Upper lobe of left lung (tissue), 6 donors: ENCODE data around the gene TMCC1. TPM values are rescaled to one million over a fixed set of nuclear protein-coding genes. Genes with fewer than 3 reads are reported as not detected.

Experiments
- ATAC-seq, 2 donors: fragments of 200-7000 bp; cut with Tn5 transposase; one replicate each; pipeline ENCODE4 v1.9.1; 2022; ENCODE audit warnings: mild to moderate bottlenecking in 2 of 2, moderate library complexity in 2 of 2; ENCODE audit not compliant: low FRiP score in 2 of 2
- DNase-seq, 2 donors: peaks; one replicate each; pipeline ENCODE4 v3.0.0-alpha.2; 2019 to 2020
- H3K27ac ChIP-seq, 4 donors: fragments of 200-600 bp; sonication (generic); one replicate each; pipeline ENCODE4 v1.5.1; 2016 to 2019
- H3K27me3 ChIP-seq, 4 donors: fragments of 200-600 bp; sonication (generic); one replicate each; pipeline ENCODE4 v1.5.1; 2017 to 2019
- H3K36me3 ChIP-seq, 4 donors: fragments of 200-600 bp; sonication (generic); one replicate each; pipeline ENCODE4 v1.5.1; 2016 to 2019
- H3K4me1 ChIP-seq, 4 donors: fragments of 200-600 bp; sonication (generic); one replicate each; pipeline ENCODE4 v1.5.1; 2018 to 2019
- H3K4me3 ChIP-seq, 4 donors: fragments of 200-600 bp; sonication (generic); one replicate each; pipeline ENCODE4 v1.5.1; 2017 to 2019; ENCODE audit warnings: mild to moderate bottlenecking in 2 of 4, moderate library complexity in 1 of 4
- H3K9me3 ChIP-seq, 4 donors: fragments of 200-600 bp; sonication (generic); one replicate each; pipeline ENCODE4 v1.5.1; 2018 to 2019
- EP300 ChIP-seq, 4 donors: sonication (generic); formaldehyde crosslinking; IDR thresholded peaks; one replicate each; pipeline ENCODE4 v1.5.1; 2017; ENCODE audit warnings: antibody characterized with exemption in 4 of 4, control low read depth in 2 of 4
- POLR2A ChIP-seq, 4 donors: fragments of 450-650 bp; IDR thresholded peaks; one replicate each; pipeline ENCODE4 v1.5.1; 2016 to 2017; ENCODE audit warnings: antibody characterized with exemption in 4 of 4, mild to moderate bottlenecking in 2 of 4
- POLR2AphosphoS5 ChIP-seq, 2 donors: sonication (generic); formaldehyde crosslinking; IDR thresholded peaks; one replicate each; pipeline ENCODE4 v1.5.1; 2017; ENCODE audit warnings: antibody characterized with exemption in 2 of 2
- WGBS, 2 donors: methylation state at CpG; one replicate each; pipeline ENCODE4 v1.1.5; 2017 to 2018; 5-methylcytosine and 5-hydroxymethylcytosine counted together
- total RNA-seq, 6 donors: library from RNA; depleted of rRNA in 4 of 6; stranded (reverse); fragments of >200 nt in 4 of 6; gene quantifications; one replicate each; pipeline versions ENCODE4 v1.1.0 to v1.2.1, GENCODE V29; 2016 to 2021
- TF ChIP-seq, protein P1 (sequence below), 6 experiments: fragments of 450-650 bp in 4 of 6; fragments of 200-600 bp in 2 of 6; sonication (generic) in 2 of 6; IDR thresholded peaks; one replicate each; pipeline ENCODE4 v1.5.1; 2016 to 2019; ENCODE audit warnings: antibody characterized with exemption in 6 of 6
- donor health status: DM: no; HTN: no; CAD: no; lungs with moderate emphysema.
- donor health status: DM: no; HTN: yes; CAD: no; lungs with severe emphysema.

Gene TMCC1
- total RNA-seq, 6 donors from 2014 or later: 16.9 to 39.2 (median 27.9) TPM

DNA sequence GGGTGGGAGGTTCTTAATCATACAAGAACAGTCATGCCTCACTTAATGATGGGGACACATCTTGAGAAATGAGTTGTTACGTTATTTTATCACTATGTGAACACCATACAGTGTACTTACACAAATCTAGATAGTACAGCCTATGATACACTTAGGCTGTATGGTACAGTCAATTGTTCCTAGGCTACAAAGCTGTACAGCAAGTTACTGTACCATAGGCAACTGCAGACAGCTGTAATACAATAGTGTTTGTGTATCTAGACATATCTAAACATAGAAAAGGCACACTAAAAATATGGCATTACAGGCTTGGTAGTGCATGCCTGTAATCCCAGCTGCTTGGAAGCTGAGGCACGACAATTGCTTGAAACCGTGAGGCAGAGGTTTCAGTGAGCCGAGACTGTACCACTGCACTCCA is 231.3 kb downstream of the TMCC1 start:
- no peaks in the 10 kb centered on the region for H3K9me3 ChIP-seq
- no peak overlapping the region for H3K4me3 ChIP-seq
- TF ChIP-seq, protein P1, sequence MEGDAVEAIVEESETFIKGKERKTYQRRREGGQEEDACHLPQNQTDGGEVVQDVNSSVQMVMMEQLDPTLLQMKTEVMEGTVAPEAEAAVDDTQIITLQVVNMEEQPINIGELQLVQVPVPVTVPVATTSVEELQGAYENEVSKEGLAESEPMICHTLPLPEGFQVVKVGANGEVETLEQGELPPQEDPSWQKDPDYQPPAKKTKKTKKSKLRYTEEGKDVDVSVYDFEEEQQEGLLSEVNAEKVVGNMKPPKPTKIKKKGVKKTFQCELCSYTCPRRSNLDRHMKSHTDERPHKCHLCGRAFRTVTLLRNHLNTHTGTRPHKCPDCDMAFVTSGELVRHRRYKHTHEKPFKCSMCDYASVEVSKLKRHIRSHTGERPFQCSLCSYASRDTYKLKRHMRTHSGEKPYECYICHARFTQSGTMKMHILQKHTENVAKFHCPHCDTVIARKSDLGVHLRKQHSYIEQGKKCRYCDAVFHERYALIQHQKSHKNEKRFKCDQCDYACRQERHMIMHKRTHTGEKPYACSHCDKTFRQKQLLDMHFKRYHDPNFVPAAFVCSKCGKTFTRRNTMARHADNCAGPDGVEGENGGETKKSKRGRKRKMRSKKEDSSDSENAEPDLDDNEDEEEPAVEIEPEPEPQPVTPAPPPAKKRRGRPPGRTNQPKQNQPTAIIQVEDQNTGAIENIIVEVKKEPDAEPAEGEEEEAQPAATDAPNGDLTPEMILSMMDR (IDR thresholded peaks at IDR 0.05): no peak
- no peak for TF ChIP-seq POLR2A (IDR thresholded peaks at IDR 0.05)
- TF ChIP-seq POLR2AphosphoS5 (IDR thresholded peaks at IDR 0.05): no peak
- TF ChIP-seq EP300 (IDR thresholded peaks at IDR 0.05): no peak
- ATAC-seq (no peak), DNase-seq (no peak)
- no peak overlapping the region for H3K27ac ChIP-seq
- H3K4me1 ChIP-seq: peaks cover 7 to 38% (median 18%) of the 10 kb centered on the region in 4 donors
- WGBS, 2 donors: 81 to 94% methylated on average over 4 of the region's 4 CpGs
- no peaks in the 10 kb centered on the region for H3K36me3 ChIP-seq
- H3K27me3 ChIP-seq: no peaks in the 10 kb centered on the region

DNA sequence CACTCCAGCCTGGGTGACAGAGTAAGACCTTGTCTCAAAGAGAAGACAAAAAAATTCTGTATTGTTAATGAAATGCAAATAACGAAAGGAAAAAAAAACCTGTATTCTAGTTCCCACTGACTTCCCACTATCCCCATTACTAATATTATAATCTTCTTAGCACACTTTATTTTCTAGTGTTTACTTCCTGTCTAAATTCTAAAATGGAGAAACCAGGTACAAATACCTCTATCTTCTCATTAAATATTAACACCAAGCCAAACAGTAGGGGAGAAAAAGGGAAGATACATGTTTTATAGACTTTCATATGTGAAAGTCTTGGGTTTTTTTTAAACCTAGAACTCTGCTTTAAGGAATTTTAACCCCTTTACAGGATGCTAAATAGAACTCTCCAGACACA is 231.7 kb downstream of the TMCC1 start:
- no peak overlapping the region for H3K27ac ChIP-seq
- H3K9me3 ChIP-seq: no peaks in the 10 kb centered on the region
- no peaks in the 10 kb centered on the region for H3K36me3 ChIP-seq
- H3K27me3 ChIP-seq: no peaks in the 10 kb centered on the region
- H3K4me1 ChIP-seq: peaks cover 10 to 41% (median 19%) of the 10 kb centered on the region in 4 donors
- ATAC-seq: no peak
- no peak for TF ChIP-seq EP300 (IDR thresholded peaks at IDR 0.05)
- TF ChIP-seq POLR2AphosphoS5 (IDR thresholded peaks at IDR 0.05): no peak
- TF ChIP-seq, protein P1 (IDR thresholded peaks at IDR 0.05): no peak
- TF ChIP-seq POLR2A (IDR thresholded peaks at IDR 0.05): no peak
- no peak overlapping the region for H3K4me3 ChIP-seq
- no peak for DNase-seq
- 86 to 87% methylated on average over 1 of the region's 1 CpG for WGBS, 2 donors

DNA sequence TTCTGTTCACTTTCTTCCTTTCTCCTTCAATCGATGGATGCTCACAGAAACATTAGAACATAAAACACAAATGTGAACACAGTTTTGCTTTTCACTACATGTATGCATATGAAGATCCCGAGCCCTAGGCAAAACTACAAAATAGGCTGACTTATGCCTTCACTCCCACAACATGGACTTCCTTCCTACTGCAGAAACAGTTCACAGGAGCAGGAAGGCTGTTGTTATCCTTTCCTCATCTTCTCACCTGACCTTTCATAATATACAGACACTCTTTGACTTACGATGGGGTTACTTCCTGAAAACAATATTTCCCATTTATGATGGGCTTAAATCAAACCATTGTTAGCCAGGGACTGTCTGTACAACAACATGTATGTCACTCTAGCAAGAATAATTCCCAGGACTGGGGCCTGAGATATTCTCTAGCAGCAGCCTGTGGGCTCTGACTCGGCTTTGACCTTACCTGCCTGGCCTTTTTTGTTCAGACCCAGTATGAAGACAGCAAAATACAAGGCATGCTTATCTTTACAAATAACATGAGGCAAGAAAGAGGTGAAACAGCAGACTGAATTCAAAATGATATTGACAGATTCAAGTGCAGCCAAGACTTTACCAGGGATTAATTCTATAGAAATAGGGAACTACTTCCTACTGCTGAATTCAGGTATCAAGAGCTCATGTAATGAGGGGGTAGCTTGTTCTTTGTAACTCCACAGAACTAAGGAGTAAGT is 235.2 kb downstream of the TMCC1 start:
- Histone ChIP-seq H3K4me3 (no peak overlapping the region), H3K36me3 (peaks cover 0 to 9% (median 0%) of the 10 kb centered on the region in 4 donors), H3K27ac (peak overlapping the region in 1 of 4 donors; percentile 48), H3K4me1 (peaks cover 7 to 32% (median 21%) of the 10 kb centered on the region in 4 donors), H3K9me3 (no peaks in the 10 kb centered on the region), H3K27me3 (no peaks in the 10 kb centered on the region)
- TF ChIP-seq POLR2A (IDR thresholded peaks at IDR 0.05) (no peak), POLR2AphosphoS5 (IDR thresholded peaks at IDR 0.05) (no peak), EP300 (IDR thresholded peaks at IDR 0.05) (no peak)
- TF ChIP-seq, protein P1 (IDR thresholded peaks at IDR 0.05): no peak
- no peak for ATAC-seq
- DNase-seq: no peak
- 51 to 52% methylated on average over 4 of the region's 4 CpGs for WGBS, 2 donors

DNA sequence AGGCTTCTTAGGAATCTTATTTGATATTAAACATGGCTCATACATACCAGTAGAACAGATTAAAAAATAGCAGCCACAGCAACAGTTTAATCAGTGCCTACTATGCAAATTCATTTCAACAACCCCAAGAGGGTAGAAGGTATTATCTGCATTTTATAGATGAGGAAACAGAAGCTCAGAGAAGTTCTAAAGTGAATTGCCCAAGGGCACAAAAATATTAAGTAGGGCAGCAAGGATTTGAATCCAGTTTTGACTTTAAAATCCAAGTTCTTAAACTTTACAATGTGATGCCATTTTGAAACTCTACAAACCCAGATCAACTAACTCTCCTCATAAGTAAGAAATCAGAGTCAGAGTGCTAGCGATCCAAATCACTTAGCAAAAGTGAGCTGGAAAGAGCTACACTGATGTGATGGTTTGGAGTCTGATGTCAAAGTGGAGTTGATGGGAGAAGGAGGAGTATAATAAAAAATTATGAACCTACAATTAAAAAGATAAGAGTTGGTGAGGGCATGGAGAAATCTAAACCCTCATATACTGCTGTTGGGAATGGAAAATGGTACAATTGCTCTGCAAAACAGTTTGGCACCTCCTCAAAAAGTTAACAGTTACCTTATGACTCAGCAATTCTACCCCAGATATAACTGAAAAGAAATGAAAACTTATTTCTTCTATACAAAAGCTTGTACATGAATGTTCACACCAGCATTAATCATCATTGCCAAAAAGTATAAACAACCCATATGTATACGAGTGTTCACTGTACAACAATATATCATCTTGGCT is 236.1 kb downstream of the TMCC1 start:
- H3K27ac ChIP-seq: no peak overlapping the region
- DNase-seq: no peak
- H3K27me3 ChIP-seq: no peaks in the 10 kb centered on the region
- no peak overlapping the region for H3K4me3 ChIP-seq
- H3K4me1 ChIP-seq: peaks cover 3 to 24% (median 15%) of the 10 kb centered on the region in 4 donors
- TF ChIP-seq POLR2A (IDR thresholded peaks at IDR 0.05): no peak
- no peak for TF ChIP-seq POLR2AphosphoS5 (IDR thresholded peaks at IDR 0.05)
- TF ChIP-seq, protein P1 (IDR thresholded peaks at IDR 0.05): no peak
- TF ChIP-seq EP300 (IDR thresholded peaks at IDR 0.05): no peak
- 71 to 86% methylated on average over 2 of the region's 2 CpGs for WGBS, 2 donors
- peaks cover 0 to 9% (median 0%) of the 10 kb centered on the region in 4 donors for H3K36me3 ChIP-seq
- ATAC-seq: no peak
- no peaks in the 10 kb centered on the region for H3K9me3 ChIP-seq
